Erythroblast (primary cell): ENCODE measurements around the gene TSPAN3.

Experiments used
- GATA1 ChIP-seq: IDR thresholded peaks from 2 replicates; pipeline ENCODE4 v1.6.1; 2011; ENCODE audit warnings: low read depth, mild to moderate bottlenecking, control low read depth, low read length, moderate library complexity
- POLR2A ChIP-seq: IDR thresholded peaks from 2 replicates; pipeline ENCODE4 v1.6.1; 2011; ENCODE audit warnings: mild to moderate bottlenecking, low read length

DNA sequence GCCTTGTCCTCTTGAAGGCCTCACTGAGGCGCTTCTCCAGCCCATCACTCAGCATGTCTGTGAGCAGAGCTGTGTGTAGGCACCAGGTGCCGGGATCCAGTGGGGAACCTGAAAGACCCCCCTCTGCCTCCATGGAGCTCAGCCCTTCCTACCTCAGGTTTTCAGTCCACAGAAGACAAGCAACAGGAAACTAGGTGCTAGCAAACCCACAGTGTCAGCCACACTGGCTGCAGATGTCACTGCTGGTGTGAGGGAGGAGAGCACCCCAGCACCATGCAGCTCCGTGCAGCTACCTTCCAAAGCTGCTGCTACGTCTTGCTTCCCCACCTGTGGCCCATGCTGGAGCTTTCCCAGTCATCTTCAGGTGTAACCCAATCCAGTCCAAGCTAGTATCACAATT lies 58.0 kb downstream of the TSPAN3 start:
- no peak for TF ChIP-seq POLR2A
- TF ChIP-seq GATA1 = no peak
